ENCODE data around the gene SUSD6. TPM values are rescaled to one million over a fixed set of nuclear protein-coding genes. Genes with fewer than 3 reads are reported as not detected.
"Not testable (repeated sequence)": the region's sequence is repeated elsewhere in the genome, so short reads cannot be mapped to it uniquely, and the experiment has no call there.

The SUSD6 gene
- total RNA-seq, 1 donor from 2014 or later, result 46.6 TPM

DNA sequence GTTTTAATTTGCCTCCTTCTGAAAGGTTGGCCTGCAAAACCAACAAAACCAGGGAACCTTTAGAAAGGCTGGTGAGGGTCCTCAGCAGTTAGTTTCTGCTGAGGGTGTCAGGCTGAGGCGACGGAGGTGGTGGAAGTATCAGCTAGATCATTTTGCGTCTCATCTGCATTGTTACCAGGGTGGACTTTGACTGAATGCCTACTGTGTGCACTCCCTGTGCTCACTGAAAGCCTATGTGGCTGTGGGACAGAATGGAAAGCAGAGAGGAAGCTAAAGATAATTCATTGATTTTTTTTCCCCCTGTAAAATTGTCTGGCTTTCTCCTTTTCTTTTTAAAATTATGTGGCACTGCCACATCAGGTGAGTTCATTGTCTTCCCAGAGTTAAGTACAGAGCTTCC, 87.2 kb downstream of the SUSD6 start:
- H3K36me3 Mint-ChIP-seq (ENCODE audit: low read depth), result peaks cover 27% of the 10 kb centered on the region
- no peak overlapping the region for H3K27ac Mint-ChIP-seq
- H3K4me3 Mint-ChIP-seq (ENCODE audit: low read depth), result no peak overlapping the region
- intact Hi-C loops (cut with micrococcal nuclease), result loop anchor here (5.0 kb wide), 1 partner anchor 69 kb away; the partner anchor contains the start of gene SRSF5
- H3K4me1 Mint-ChIP-seq (ENCODE audit: low read depth), result peaks cover 85% of the 10 kb centered on the region
- H3K27me3 Mint-ChIP-seq (ENCODE audit: low read depth), result no peaks in the 10 kb centered on the region
- no peak for DNase-seq (ENCODE audit: low spot score)
- no peaks in the 10 kb centered on the region for H3K9me3 Mint-ChIP-seq

DNA sequence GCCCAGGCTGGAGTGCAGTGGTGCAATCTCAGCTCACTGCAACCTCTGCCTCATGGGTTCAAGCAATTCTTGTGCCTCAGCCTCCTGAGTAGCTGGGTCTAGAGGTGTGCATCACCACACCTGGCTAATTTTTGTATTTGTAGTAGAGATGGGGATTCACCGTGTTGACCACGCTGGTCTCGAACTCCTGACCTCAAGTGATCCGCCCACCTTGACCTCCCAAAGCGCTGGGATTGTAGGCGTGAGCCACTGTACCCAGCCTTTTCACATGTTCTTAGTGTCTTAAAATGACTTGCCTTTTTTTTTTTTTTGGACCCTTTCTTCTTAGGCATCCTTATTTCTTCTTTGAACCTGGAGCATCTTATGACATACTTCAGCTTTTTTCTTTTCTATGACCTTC, 87.8 kb downstream of the SUSD6 start:
- Mint-ChIP-seq H3K36me3 (ENCODE audit: low read depth) (peaks cover 30% of the 10 kb centered on the region), H3K27ac (peak overlapping the region; percentile 35), H3K4me1 (ENCODE audit: low read depth) (peaks cover 85% of the 10 kb centered on the region)
- H3K4me3 Mint-ChIP-seq (ENCODE audit: low read depth); H3K27me3 Mint-ChIP-seq (ENCODE audit: low read depth); H3K9me3 Mint-ChIP-seq; DNase-seq (ENCODE audit: low spot score): not testable (repeated sequence)
- intact Hi-C loops (cut with micrococcal nuclease), result loop anchor here (5.0 kb wide), 1 partner anchor 68 kb away; the partner anchor contains the start of gene SRSF5

DNA sequence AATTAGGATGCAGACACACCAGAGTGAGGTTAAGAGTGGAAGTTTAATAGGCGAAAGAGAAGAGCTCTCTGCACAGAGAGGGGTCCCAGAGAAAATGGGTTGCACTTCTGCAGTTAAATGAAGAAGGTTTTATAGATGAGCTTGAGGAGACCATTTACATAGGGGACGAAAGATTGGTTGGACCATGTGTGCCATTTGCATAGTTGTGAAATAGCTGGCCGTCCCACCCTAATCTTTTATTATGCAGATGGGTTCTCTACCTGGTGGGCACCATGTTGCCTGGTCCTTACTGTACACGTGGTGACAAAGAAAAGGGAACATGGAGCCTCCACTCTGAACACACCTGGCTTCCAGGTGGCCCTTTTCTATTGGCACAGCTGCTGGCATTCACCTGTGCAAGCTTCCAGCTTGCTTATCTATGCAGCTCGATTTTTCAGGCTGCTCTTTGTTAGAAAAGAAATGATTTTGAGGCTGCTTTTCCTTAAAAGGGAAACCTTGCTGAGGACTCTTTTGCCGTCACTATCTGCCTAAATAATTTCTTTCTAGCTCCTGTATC, 88.4 kb downstream of the SUSD6 start:
- Mint-ChIP-seq H3K9me3 (no peaks in the 10 kb centered on the region), H3K27ac (peak overlapping the region; percentile 35), H3K4me1 (ENCODE audit: low read depth) (peaks cover 85% of the 10 kb centered on the region), H3K36me3 (ENCODE audit: low read depth) (peaks cover 34% of the 10 kb centered on the region), H3K27me3 (ENCODE audit: low read depth) (no peaks in the 10 kb centered on the region), H3K4me3 (ENCODE audit: low read depth) (no peak overlapping the region)
- intact Hi-C loops (cut with micrococcal nuclease), result loop anchor here (5.0 kb wide), 1 partner anchor 67 kb away; the partner anchor contains the start of gene SRSF5
- no peak for DNase-seq (ENCODE audit: low spot score)

DNA sequence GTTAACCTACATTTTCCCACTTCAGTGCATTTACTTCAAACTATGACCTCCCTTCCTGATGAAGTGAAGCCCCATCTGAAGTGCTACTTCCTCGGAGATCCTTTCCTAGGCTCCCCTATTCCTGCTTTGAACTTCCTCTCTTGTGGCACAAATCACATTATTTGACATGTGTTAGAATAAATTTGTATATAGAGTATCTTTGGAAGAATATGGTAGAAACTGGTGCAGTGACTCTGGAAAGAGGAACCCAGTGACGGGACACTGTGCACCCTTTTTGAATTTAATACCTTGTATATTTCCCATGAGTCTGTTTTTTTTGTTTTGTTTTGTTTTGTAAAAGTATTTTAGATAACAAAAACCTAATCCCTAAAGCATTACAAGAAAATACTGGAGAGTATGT, 89.2 kb downstream of the SUSD6 start:
- intact Hi-C loops (cut with micrococcal nuclease), result no loop called here
- no peak overlapping the region for H3K4me3 Mint-ChIP-seq (ENCODE audit: low read depth)
- no peak for DNase-seq (ENCODE audit: low spot score)
- peaks cover 38% of the 10 kb centered on the region for H3K36me3 Mint-ChIP-seq (ENCODE audit: low read depth)
- no peaks in the 10 kb centered on the region for H3K9me3 Mint-ChIP-seq
- H3K27ac Mint-ChIP-seq, result no peak overlapping the region
- peaks cover 83% of the 10 kb centered on the region for H3K4me1 Mint-ChIP-seq (ENCODE audit: low read depth)
- H3K27me3 Mint-ChIP-seq (ENCODE audit: low read depth), result no peaks in the 10 kb centered on the region

DNA sequence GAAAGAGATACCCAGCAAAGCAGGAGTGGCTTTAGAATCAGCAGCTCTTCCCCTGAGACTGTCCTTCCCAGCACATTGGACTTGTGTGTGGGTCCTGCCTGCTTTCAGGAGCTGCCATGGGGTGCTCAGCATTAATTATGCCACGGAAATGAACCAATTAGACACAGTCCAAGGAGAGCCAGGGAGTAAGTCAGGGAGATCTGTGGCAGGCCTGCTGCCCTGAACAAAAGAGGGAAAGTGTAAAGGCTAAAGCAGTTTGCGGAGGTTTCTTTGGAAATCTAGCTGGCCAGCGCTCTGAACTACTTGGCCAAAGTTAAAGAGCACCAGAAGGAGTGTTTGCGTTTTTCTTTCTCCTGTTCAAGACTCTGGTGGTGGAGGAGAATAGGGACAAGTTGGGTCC, 89.9 kb downstream of the SUSD6 start:
- H3K36me3 Mint-ChIP-seq (ENCODE audit: low read depth), result peaks cover 45% of the 10 kb centered on the region
- intact Hi-C loops (cut with micrococcal nuclease), result no loop called here
- H3K27ac Mint-ChIP-seq, result peak overlapping the region; percentile 40
- no peak overlapping the region for H3K4me3 Mint-ChIP-seq (ENCODE audit: low read depth)
- DNase-seq (ENCODE audit: low spot score), result no peak
- H3K27me3 Mint-ChIP-seq (ENCODE audit: low read depth), result no peaks in the 10 kb centered on the region
- H3K4me1 Mint-ChIP-seq (ENCODE audit: low read depth), result peaks cover 82% of the 10 kb centered on the region
- H3K9me3 Mint-ChIP-seq, result no peaks in the 10 kb centered on the region

DNA sequence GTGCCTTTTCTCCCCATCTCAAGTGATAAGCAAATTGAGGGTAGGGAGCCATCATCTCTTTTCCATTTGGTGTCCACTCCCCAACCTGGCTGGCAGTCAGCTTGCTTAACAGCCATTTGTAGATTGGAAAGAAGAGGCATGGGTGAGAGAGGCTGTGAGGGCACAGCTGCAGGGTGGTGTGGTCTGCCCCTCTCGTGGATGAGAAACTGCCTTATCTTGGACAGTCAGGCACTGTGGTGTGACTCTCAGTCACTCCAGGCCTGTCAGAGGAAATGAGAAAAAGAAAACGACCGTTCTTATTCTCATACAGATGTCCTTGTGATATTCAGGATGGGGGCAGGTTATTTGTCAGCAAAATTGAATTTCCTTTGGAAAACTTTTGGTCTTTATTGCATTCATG, 90.5 kb downstream of the SUSD6 start:
- Mint-ChIP-seq H3K9me3 (no peaks in the 10 kb centered on the region), H3K27me3 (ENCODE audit: low read depth) (no peaks in the 10 kb centered on the region), H3K4me1 (ENCODE audit: low read depth) (peaks cover 77% of the 10 kb centered on the region), H3K27ac (peak overlapping the region; percentile 46), H3K36me3 (ENCODE audit: low read depth) (peaks cover 48% of the 10 kb centered on the region), H3K4me3 (ENCODE audit: low read depth) (no peak overlapping the region)
- no peak for DNase-seq (ENCODE audit: low spot score)
- intact Hi-C loops (cut with micrococcal nuclease), result no loop called here

DNA sequence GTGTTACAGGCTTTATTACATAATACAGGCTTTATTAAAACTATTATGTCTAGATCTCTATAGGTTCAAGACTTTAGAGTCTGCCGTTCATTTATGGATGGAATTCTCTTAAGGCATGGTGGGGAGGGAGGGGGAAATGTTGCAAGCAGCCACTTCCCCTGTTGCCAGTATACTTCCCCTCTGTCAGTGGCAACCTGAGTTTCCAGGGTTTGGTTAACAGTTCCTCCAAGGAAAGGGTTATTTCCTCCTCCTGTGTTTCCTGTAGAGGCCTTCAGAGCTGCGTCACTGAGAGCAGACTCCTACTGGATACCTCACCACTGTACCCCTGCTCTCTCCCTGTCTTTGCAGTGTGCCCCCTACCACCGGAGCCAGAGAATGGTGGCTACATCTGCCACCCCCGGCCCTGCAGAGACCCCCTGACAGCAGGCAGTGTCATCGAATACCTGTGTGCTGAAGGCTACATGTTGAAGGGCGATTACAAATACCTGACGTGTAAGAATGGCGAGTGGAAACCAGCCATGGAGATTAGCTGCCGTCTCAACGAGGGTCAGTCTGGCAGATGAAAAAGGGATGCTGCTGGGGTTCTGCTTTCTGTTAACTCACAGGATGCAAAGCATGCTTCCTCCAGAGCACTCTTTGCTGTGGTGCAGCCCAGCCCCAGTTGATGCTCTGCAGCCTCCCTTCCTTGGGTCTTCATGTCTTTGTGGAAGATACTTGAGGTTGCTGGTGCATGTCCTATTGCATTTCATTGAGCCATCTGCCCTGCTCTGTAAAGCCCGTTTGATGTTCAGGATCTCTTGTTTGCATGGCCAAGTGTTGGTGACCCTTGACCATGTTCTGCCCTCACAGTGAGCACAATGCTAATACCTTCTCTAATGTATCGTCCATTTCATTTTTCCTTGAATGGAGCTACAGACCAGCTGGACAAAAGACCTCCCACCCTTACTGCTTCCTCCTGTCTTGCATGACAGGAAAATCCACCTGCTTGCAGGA, 91.9 kb downstream of the SUSD6 start:
- intact Hi-C loops (cut with micrococcal nuclease), result no loop called here
- H3K36me3 Mint-ChIP-seq (ENCODE audit: low read depth), result peaks cover 58% of the 10 kb centered on the region
- peaks cover 70% of the 10 kb centered on the region for H3K4me1 Mint-ChIP-seq (ENCODE audit: low read depth)
- H3K27me3 Mint-ChIP-seq (ENCODE audit: low read depth), result no peaks in the 10 kb centered on the region
- no peak overlapping the region for H3K4me3 Mint-ChIP-seq (ENCODE audit: low read depth)
- H3K27ac Mint-ChIP-seq, result peak overlapping the region; percentile 23
- no peaks in the 10 kb centered on the region for H3K9me3 Mint-ChIP-seq
- no peak for DNase-seq (ENCODE audit: low spot score)

DNA sequence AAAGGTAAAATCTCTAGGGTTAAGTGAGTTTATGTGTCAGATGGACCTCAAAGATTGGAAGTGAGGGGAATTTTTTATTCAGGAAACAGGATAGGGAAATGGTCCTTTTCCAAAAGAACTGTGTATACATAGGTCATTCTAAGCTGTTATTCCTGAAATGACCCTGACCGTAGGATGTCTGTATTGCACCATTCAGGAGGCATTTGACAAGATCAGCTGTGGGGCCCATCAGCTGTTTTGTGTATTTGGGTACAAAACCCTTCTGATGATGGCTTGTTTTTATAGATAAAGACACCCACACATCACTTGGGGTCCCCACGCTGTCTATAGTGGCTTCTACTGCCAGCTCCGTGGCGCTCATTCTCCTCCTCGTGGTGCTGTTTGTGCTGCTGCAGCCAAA, 92.9 kb downstream of the SUSD6 start:
- Mint-ChIP-seq H3K4me1 (ENCODE audit: low read depth) (peaks cover 69% of the 10 kb centered on the region), H3K4me3 (ENCODE audit: low read depth) (no peak overlapping the region), H3K36me3 (ENCODE audit: low read depth) (peaks cover 63% of the 10 kb centered on the region), H3K27ac (no peak overlapping the region), H3K9me3 (no peaks in the 10 kb centered on the region), H3K27me3 (ENCODE audit: low read depth) (no peaks in the 10 kb centered on the region)
- intact Hi-C loops (cut with micrococcal nuclease), result no loop called here
- DNase-seq (ENCODE audit: low spot score), result no peak

DNA sequence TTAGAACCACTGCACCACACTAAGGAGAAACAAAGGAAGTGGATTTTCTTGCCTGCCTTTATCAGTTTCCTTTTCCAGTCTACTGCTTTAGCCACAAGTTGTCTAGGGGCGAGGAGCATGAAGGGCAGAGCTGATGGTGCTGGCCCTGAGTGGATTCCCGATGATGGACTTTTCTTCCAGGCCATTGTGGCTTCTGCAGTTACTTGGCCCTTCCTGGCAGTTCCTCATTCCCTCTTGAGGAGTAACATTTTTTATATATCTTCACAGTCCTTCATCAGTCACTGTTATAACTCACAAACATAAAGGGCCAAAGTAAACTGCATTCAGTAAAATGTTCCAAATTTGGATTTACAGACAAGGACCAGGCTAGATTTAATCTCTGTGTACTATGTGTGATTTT, 94.3 kb downstream of the SUSD6 start:
- Mint-ChIP-seq H3K4me1 (ENCODE audit: low read depth) (peaks cover 62% of the 10 kb centered on the region), H3K4me3 (ENCODE audit: low read depth) (no peak overlapping the region), H3K36me3 (ENCODE audit: low read depth) (peaks cover 66% of the 10 kb centered on the region), H3K27me3 (ENCODE audit: low read depth) (no peaks in the 10 kb centered on the region), H3K27ac (peak overlapping the region; percentile 58), H3K9me3 (no peaks in the 10 kb centered on the region)
- no peak for DNase-seq (ENCODE audit: low spot score)
- intact Hi-C loops (cut with micrococcal nuclease), result no loop called here

DNA sequence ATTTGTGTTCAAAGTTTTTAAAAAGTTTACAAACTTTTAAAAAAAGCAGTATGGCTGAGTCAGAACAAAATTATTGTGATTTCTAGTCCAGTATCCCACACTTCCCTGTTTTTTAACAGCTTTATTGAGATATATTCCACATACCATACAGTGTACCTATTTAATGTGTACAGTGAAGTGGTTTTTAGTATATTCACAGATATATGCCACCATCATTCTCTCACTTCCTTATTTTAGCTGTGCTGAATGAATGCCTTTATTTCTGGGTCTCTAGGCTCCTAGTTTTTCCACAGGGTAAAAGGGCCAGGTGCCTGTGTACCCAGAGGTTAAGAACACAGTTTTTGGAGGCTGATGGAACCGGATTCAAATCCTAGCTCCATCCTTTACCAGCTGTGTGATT, 96.7 kb downstream of the SUSD6 start:
- Mint-ChIP-seq H3K36me3 (ENCODE audit: low read depth) (peaks cover 88% of the 10 kb centered on the region), H3K27me3 (ENCODE audit: low read depth) (no peaks in the 10 kb centered on the region), H3K9me3 (no peaks in the 10 kb centered on the region), H3K27ac (no peak overlapping the region), H3K4me3 (ENCODE audit: low read depth) (no peak overlapping the region), H3K4me1 (ENCODE audit: low read depth) (peaks cover 57% of the 10 kb centered on the region)
- intact Hi-C loops (cut with micrococcal nuclease), result no loop called here
- DNase-seq (ENCODE audit: low spot score), result no peak

DNA sequence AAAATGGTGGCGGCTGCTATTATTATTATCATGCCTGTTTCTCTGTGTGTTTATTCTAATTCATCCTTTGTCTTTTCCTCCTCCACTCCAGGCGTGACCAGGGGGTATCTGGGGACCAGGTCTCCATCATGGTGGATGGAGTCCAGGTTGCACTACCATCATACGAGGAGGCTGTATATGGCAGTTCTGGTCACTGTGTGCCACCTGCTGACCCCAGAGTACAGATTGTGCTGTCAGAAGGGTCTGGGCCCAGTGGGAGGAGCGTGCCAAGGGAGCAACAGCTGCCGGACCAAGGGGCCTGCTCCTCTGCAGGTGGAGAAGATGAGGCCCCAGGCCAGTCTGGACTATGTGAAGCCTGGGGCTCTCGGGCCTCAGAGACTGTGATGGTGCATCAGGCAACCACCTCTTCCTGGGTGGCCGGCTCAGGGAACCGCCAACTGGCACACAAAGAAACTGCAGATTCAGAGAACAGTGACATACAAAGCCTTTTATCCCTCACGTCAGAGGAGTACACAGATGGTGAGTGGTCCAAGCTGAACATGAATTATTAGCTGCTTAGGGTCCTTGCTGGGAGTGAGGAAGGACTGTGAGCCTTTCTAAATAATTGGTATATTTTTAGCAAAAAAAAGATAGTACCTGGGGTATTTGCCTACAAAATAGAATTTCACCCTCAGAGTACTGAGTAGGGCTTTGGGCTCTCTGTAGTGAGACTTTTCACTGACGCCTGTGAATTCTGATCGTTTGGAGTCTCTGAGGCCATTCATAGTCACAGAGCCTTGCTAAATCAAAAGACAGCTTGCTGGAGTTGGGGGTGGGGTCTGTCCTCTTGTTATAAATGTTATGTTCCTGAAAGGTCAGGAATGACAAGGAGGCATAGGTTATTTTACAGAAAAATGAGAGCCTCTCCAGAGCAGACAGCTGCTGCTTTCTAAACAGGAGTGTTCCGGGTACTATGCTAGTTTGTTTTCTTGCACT, 97.5 kb downstream of the SUSD6 start:
- Mint-ChIP-seq H3K27me3 (ENCODE audit: low read depth) (no peaks in the 10 kb centered on the region), H3K27ac (peak overlapping the region; percentile 17), H3K9me3 (no peaks in the 10 kb centered on the region), H3K4me3 (ENCODE audit: low read depth) (no peak overlapping the region), H3K36me3 (ENCODE audit: low read depth) (peaks cover 87% of the 10 kb centered on the region), H3K4me1 (ENCODE audit: low read depth) (peaks cover 56% of the 10 kb centered on the region)
- DNase-seq (ENCODE audit: low spot score), result no peak
- intact Hi-C loops (cut with micrococcal nuclease), result no loop called here

DNA sequence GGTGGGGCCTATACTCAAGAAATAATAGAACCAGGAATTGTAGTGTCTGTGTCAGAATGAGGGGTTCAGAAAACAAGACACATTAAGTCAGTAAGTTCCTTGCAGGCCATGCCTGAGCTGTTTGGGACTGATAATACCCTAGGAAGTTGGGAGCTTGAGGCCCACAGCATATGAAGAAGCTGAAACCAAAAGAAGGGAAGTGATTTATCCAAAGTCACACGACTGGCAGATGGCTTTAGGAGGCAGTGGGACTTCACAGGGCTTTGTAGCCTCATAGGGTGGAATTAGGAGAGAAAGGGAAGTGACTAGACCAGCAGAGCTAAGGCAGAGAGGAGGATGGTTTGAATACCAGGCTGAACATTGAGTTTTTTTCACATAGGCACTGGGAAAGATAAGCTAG, 99.0 kb downstream of the SUSD6 start:
- H3K27me3 Mint-ChIP-seq (ENCODE audit: low read depth), result no peaks in the 10 kb centered on the region
- no peak for DNase-seq (ENCODE audit: low spot score)
- H3K4me1 Mint-ChIP-seq (ENCODE audit: low read depth), result peaks cover 54% of the 10 kb centered on the region
- H3K9me3 Mint-ChIP-seq, result no peaks in the 10 kb centered on the region
- H3K27ac Mint-ChIP-seq, result peak overlapping the region; percentile 64
- intact Hi-C loops (cut with micrococcal nuclease), result no loop called here
- no peak overlapping the region for H3K4me3 Mint-ChIP-seq (ENCODE audit: low read depth)
- H3K36me3 Mint-ChIP-seq (ENCODE audit: low read depth), result peaks cover 88% of the 10 kb centered on the region
